NOMO-1 treated with DMSO at 0.1 percent for 48 hours (cell line): ENCODE results near the gene UBALD1.

Source experiments
- DNase-seq: peaks from one replicate; lab custom pipeline; 2025; ENCODE audit not compliant: unreplicated experiment; lab: John Stamatoyannopoulos, UW

Gene UBALD1

DNA sequence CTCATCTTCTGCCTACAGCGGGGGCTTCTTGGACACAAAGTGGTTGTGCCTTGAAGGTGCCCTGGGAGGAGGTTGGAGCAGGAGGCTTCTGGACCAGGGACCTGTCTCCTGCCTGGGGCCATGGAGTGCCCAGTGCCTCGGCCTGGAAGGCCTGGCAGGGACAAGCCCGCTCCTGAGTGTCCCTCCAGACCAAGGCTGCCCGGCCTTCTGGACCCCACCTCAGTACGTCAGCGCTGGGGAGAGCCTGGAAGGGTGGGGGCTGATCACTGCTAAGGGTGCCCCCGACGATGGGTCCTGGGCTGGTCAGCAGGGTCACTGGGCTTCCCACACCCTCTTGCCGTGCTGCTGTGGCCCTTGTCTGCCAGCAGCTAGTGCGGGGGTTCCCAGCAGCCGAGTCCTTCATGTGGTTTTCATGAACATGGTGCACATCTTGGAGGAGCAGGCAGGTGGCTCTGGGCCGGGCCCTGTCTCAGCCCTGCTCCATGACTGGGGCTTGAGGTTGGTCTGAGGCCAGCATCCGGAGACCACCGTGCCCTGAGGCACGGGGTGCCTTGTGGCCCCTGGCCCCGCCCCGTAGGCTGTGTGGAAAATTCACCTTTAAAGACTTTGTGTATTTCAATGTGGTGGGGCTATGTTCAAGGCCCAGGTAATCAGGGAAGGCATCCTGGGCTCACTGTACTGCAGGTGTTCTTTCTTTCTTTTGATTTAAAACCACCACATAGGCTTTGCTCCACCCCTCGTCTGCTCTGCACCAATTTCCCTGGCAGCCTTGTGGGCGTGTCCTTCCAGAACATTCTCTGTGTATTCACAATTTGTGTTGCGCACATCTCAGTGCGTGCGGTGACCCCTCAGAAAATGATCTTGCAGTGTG lies 32.3 kb upstream of the UBALD1 start:
- no peak for DNase-seq

DNA sequence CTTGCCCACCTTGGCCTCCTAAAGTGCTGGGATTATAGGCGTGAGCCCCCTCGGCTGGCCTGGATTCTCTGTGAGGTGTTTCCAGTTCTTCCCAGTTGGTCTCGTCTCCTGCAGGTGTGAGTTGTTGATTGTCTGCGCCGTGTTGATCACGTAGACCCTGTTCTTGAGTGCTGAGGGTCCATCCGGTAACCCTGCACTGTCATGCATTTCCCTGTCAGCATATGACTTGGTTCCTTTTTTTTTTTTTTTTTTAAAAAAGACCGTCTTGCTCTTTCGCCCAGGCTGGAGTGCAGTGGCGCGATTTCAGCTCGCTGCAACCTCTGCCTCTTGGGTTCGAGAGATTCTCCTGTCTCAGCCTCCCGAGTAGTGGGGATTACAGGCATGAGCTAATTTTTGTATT lies 27.2 kb upstream of the UBALD1 start:
- DNase-seq, result no peak

DNA sequence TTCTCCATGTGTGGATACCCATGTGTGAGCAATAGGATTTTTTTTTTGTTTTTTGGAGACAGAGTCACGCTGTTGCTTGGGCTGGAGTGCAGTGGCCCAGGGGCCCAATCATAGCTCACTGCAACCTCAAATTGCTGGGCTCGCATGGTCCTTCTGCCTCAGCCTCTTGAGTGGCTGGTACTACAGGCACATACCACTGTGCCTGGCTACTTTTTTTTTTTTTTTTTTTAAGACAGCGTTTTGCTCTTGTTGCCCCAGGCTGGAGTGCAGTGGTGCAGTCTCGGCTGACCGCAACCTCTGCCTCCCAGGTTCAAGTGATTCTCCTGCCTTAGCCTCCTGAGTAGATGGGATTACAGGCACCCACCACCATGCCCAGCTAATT lies 26.6 kb upstream of the UBALD1 start:
- DNase-seq, result no peak

DNA sequence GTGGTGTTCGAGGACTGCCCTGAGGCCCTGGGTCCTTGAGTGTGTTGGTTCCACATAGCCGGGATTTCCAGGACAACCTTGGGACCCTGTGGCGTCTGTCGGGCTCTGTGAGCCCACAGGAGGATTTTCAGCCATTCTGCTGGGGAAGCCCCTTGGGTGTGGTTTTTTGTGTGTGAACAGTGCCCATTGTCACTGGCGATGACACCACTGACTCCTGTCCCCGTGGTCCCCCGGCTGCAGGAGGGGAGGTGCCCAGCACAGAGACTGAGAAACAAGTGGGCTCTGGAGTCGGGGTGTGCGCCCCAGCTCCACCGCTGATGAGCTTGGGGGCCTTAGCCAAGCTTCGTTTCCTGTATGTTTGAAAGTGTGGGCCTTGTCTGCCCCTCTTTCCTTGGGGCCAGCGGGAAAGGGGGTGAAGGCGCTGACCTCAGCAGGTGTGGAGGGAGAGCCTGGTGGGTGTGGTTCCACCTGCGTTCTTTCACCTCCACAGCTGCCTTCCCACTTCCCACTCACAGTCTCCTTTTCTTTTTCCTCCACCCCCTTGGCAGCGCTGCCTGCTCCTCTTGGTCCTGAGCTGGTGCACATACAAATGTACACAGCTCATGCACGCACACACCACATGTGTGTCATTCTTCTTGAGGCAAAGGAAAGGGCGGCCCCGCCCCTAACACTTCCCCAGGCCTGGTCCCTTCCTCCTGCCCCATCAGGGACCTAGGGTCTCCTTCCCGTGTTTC lies 26.1 kb upstream of the UBALD1 start:
- no peak for DNase-seq

DNA sequence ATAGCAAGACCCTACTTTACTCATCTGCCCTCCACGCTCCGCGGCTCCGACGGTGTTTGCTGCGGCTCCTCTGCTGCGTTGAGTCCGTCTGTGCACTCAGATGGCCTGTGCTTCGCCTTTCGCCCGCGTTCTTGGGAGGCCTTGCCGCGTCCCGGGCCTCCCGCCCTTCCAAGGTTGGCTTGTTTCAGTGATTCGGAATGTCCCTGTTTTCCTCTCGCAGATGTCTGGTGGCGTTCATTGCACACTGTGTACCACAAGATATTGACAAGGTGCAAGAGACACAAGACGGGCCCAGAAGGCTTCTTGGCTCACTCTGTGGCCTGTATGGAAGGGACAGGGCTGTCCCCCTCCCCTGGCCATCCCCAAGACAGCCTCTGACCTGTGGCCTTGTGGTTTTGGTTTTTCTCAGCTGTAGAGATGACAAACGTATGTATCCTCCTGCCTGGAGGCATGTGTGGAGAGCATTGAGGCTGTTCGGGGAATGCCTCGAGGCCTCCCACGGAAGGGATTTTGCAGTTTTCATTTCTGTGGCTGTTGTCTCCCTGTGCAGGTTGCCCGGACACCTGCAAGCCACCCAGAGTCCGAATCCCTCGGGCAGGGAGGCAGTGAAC lies 25.3 kb upstream of the UBALD1 start:
- DNase-seq, result no peak

DNA sequence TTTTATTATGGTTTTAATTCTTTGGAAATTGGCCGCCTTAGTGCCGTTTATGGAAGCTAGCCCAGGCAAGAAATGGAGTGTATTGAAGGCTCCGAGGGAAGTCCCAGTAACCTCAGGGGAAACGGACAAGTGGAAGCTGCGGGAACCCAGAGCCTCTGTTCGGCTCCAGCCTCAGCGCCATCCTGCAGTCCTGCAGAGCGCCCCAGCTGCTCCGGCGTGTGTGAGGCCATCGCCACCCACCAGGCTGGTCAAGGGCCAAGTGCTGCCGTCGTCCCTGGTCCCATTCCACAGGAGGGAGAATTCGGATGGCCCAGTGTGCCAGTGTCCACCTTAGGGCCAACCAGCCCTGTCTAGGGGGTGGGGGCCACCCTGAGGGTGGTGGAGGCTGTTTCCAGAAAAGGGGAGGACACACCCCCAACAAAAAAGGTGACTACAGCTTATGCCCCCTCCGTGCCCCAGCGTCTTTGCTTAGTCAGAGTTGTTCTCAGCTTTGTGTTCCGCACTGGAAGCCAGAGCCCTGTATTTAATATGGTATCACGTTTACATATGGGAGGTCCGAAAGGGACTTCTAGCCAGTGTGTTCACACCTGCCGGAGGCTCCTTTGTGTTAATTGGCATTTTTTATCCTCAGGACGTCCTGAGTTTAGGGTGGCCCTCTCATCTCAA lies 22.9 kb upstream of the UBALD1 start:
- DNase-seq, result no peak

DNA sequence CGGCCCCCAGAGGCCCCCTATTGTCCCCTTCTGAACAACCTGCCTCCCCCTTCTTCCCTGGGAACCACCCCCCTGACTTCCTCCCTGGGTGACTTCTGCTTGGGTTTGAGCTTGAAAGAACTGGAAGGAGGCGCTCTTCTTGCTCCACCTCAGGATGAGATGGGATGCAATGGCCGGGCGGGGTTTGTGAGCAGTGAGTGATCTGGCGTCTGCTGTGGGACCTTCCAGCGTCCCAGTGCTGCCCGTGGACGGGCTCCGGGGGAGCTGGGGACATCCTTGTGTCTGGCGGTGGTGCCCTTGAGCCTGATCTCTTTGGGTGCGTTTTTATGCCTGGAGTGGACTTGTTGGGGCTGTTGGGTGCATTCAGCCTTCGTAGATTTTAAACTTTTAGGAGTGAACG lies 21.5 kb upstream of the UBALD1 start:
- no peak for DNase-seq

DNA sequence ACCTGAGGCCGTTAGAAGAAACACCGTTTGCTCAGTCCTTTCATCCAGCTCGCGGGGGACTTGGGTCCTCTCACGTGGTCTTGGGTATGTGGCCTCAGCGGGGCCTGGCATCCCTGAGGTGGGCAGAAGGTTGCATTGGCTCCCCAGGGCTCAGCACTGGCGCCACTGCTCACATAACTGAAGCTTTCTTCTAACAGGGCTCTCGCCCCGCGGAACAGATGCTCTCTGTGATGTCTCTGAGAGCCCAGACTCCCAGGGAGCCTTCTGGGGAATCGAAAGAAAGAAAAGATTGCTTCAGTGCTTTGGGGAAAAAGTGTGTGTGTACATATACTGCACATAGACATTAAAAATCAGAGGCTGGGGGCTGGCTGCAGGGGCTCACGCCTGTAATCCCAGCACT lies 20.1 kb upstream of the UBALD1 start:
- no peak for DNase-seq

DNA sequence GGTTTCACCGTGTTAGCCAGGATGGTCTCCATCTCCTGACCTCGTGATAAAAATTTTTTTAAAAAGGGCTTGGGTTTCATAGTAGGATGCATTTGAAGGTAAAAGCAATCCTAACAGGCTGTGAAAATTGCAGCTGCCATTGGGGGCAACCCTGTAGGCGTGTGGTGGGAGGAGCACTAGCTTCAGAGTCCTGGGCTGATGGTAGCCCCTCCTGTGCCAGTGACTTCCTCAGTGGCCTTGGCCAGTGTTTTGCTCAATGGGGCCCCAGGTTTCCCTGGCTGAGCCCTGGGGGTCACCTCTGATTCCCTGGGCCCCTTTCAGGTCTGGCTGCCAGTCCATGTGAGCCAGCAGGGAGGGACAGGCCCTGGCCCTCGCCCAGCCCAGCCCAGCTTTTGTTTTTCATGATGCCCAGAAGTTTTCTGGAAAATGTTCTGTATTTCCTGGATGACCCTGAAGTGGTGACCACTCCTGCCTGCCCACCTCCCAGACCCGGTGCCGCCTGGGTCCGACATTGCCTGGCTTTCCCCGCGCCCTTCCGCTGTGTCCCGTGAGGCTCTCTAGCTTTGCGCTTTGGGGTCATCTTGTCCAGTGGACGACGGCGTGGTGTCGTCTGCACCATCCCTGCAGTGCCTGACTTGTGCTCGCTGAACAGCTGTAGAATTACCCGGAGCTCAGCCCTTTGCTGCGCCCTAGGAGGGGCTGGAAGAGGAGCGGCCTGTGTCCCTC lies 19.4 kb upstream of the UBALD1 start:
- no peak for DNase-seq

DNA sequence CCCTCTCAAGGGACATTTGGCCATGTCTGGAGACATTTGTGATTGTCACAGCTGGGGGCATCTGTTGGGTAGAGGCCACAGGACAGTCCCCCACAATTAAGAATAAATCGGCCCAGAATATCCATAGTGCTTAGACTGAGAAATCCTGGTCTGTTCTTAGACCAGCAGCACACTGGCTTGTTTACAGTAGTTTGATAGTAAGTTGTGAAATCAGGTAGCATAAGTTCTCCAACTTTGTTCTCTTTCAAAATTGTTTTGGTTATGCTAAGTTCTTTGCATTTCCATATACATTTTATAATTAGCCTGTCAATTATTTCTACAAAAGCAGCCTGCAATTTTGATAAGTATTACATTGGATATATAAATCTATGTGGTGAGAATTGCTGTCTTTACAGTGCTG lies 16.8 kb upstream of the UBALD1 start:
- no peak for DNase-seq

DNA sequence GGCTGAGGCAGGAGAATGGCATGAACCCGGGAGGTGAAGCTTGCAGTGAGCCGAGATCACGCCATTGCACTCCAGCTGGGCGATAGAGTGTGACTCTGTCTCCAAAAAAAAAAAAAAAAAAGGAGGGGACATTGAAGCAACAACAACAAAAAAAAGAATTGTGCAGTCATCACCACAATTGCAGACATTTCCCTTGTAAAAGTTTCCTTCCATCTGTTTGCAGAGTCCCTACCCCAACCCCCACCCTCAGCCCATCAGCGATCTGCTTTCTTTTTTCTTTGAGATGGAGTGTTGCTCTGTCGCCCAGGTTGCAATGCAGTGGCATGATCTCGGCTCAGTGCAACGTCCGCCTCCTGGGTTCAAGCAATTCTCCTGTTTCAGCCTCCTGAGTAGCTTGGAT lies 13.6 kb upstream of the UBALD1 start:
- DNase-seq, result no peak

DNA sequence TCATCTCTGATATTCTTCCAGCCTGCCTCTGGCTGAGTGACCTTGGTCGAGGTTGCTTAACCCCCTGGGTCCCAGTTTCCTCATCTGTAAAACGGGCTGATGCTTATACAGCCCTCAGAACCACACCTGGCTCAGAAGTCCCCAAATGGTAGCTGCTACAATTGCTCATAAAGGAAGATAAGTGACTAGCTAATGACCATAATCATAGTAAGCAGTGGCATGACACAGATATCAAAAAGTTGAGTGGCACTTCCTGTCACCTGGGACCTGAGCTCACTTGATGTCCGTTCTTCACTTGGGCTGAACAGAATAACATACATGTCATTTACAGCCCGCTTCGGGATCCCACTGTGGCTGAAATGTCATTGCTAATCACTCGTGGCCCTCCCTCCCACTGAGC lies 11.7 kb upstream of the UBALD1 start:
- DNase-seq, result no peak

DNA sequence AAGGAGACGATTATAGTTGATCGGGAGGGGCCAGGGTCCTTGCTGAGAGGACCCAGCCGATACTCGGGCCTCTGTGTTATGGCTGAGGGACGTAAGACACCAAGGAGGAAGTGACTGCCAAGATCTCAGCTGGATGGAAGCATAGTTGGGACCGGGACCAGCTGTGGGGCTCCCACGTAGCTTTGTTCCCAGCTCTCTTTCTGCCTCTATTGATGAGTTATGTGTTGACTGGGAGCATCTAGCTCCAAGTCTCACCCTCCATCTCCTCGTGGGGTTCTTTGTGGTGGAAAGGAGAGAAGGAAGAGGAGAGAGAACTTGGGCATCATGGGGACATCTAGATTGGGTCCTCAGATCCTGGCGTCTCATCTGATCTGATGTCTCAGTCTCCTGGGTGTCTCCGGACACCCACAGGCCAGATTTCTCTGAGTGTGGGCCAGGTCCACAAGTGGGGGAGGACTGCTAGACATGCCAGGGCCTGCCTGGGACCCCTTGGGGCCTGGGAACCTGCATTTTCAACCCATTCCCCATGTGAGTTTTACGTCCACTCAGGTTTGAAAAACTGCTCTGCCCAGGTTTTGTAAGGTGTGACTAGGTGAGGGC lies 11.0 kb upstream of the UBALD1 start:
- peak; percentile 68 for DNase-seq

DNA sequence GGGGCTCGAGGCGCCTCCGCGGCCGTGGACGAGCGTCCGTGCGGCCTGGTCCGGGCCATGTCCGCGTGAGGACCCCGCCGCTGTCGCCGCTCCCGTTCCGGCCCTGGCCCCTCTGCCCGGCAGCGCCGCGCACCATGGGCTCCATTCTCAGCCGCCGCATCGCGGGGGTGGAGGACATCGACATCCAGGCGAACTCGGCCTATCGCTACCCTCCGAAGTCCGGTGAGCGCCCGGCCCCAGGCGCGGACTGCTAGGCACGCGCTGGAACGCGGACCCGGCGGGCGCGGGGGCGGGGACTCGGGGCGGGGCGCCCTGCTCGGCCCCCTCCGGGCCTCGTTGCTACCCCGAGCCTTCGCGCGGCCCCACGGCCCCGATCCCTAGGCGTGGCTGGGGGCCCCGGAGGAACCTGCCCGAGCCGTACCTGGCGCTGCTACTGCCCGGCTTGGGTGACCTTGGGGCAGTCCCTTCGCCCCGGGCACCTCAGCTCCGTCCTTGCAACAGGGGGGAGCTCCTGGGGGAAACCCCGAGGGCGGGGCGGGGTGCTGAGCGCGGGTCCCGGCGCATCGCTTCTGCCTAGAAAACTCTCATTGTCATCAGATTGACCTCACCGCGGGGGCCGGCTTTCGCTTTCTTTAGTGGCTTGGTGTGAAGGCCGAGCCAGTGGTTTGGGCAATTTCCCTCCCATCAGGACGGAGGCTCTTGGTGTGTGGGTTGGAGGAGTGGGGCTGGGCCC lies 10.3 kb upstream of the UBALD1 start:
- peak; percentile 68 for DNase-seq

DNA sequence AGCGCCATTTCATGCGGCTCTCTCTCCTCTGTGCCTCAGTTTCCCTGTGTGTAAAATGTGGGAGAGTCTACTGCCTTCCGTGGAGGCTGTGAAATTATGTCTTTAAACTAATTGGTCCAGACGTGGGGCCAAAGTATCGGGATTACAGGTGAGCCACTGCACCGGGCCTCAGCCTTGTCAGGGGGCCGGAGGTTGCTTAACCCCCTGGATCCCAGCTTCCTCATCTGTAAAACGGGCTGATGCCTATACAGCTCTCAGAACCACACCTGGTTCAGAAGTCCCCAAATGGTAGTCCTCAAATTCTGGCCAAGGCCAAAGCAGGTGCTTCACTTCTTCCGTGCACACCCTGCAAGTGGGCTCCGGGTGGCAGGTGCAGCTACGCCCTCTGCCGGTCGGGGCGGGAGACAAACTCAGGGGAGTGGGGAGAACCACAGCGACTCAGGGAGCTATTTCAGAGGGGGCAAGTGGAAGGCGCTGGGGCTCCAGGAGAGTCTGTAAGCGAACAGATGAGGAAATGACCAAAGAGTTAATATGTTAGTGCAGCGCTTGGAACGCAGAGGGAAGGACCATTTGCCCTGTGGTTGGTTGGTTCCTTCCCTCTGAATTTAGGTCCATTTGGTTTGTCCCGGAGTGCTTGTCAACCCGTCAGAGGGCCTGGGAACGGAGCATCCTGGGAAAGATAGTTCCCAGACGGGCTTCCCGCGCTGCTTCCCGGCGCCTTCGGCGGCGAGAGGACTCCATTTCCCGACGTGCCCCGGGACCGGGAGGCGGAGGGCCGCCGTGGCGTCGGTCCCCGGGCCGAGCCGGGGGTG lies 9.5 kb upstream of the UBALD1 start, which contains the start of gene MGRN1:
Gene MGRN1, plus strand, starts transcription at position 812 of the 812 bp plus-strand sequence. CDS start 135 bp downstream, outside the sequence.
- DNase-seq, result peak; percentile 96

DNA sequence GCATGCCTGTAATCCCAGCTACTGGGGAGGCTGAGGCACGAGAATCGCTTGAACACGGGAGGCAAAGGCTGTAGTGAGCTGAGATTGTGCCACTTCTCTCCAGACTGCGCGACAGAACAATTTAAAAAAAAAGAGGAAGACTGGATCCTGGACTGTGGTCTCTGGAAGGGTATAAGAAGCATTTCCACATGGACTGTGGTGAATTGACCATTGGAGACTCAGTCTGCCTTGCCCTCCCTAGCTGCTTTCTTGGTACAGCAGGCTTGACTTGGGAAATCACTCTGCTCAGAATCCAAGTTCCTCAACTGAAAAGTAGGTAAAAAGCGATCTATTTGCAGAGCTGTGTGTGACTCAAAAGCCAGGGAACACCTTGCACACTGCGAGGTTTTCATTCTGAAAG lies 8.9 kb upstream of the UBALD1 start:
- DNase-seq, result peak; percentile 41

DNA sequence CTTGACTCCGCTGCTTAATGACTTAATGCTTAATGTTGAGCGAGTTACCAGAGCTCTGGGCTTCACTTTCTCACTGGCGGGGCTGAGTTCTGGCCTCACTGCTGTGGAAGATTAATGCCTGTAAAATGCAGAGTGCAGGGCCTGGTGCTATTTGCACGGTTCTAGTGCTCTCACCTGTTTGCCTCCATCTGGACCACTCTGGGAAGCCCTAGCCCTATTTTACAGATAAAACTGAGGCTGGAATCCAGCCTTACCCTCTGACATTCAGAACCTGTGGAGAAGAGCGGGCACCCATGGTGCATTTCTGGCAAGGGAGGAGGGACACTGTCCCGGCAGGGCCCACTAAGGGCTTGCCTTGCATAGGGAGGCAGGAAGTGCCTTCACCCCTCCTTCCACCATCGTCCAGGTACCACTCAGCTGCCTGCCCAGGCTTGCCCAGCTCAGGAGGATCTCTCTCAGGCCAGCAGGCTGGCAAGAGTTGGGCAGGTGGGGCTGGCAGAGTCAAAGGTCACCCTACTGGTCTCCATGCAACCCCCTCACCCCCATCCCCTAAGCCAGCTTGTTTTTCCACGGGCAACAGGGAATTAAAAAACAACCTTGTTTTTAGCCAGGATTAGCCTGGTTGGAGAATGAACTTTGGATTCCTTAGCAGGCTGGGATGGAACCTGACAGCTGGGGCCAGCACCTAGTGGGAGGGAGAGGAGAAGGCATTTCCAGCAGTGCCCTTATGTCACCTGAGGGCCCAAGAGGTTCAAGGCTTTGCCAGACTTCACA lies 4.1 kb upstream of the UBALD1 start:
- DNase-seq, result no peak

DNA sequence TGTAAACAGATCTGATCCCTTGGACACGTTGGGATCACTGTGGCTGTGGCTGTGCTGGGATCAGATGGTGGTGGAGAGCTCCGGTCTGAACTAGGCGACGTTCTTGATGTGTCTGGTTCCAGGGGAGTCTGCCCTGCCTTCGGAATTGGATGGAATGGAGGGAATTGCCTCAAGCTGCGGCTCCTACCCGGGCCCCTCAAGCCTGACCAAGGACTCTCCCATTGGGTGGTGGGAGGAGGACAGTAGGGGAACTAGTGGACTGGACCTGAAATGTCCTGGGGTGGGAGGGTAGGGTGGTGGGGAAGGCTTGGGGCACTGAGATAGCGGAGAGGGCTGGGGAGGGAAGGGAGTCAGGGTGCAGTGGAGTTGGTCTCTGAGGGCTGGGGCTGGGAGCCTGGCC lies 3.2 kb upstream of the UBALD1 start:
- DNase-seq, result no peak
